A172 (cell line): ENCODE results near the gene FGD4. TPM values are rescaled to one million over a fixed set of nuclear protein-coding genes. Genes with fewer than 3 reads are reported as not detected.
A peak's percentile ranks its signal among the peaks of the same experiment; 100 is the strongest.

Source experiments
- DNase-seq: peaks from one replicate; pipeline ENCODE4 v3.0.0-alpha.2; 2015; ENCODE audit warnings: low spot score
- total RNA-seq: library from RNA; depleted of rRNA; stranded (reverse); fragments of >200 nt; shearing (Covaris generic); gene quantifications from 2 replicates; pipeline ENCODE4 v1.2.3, GENCODE V29; 2014; rRNA removed

The FGD4 gene
- total RNA-seq, result 0.69 and 2.3 TPM in 2 replicates

GRCh38 chr12:32399370-32400113 lies at the start of gene FGD4:
Gene FGD4 (plus strand): TSS chr12:32399558.
- peak; percentile 66 for DNase-seq

GRCh38 chr12:32353540-32353939 lies 45.8 kb upstream of the FGD4 start:
- DNase-seq, result no peak

GRCh38 chr12:32357601-32358249 lies 41.6 kb upstream of the FGD4 start:
- no peak for DNase-seq

GRCh38 chr12:32360956-32361355 lies 38.4 kb upstream of the FGD4 start:
- no peak for DNase-seq

- DNase-seq, result no peak
Observed at GRCh38 chr12:32362892-32363291, 36.5 kb upstream of the FGD4 start.

GRCh38 chr12:32365473-32366064 lies 33.8 kb upstream of the FGD4 start:
- peak; percentile 78 for DNase-seq

GRCh38 chr12:32366714-32367113 lies 32.6 kb upstream of the FGD4 start:
- DNase-seq, result no peak

GRCh38 chr12:32367381-32367780 lies 32.0 kb upstream of the FGD4 start:
- no peak for DNase-seq

- DNase-seq, result no peak
Observed at GRCh38 chr12:32369202-32369601, 30.2 kb upstream of the FGD4 start.

- peak; percentile 6 for DNase-seq
Observed at GRCh38 chr12:32377344-32378055, 21.9 kb upstream of the FGD4 start.

- DNase-seq, result no peak
Observed at GRCh38 chr12:32379213-32379612, 20.1 kb upstream of the FGD4 start.

GRCh38 chr12:32379667-32380066 lies 19.7 kb upstream of the FGD4 start:
- DNase-seq, result no peak

- no peak for DNase-seq
Observed at GRCh38 chr12:32382226-32382625, 17.1 kb upstream of the FGD4 start.

GRCh38 chr12:32390572-32391219 lies 8.7 kb upstream of the FGD4 start:
- no peak for DNase-seq

GRCh38 chr12:32395026-32395425 lies 4.3 kb upstream of the FGD4 start:
- no peak for DNase-seq

- DNase-seq, result no peak
Observed at GRCh38 chr12:32397696-32398095, 1.7 kb upstream of the FGD4 start.

- DNase-seq, result no peak
Observed at GRCh38 chr12:32398181-32398580, 1.2 kb upstream of the FGD4 start.

- no peak for DNase-seq
Observed at GRCh38 chr12:32398816-32399369, 465 bp upstream of the FGD4 start.

GRCh38 chr12:32400114-32400672 lies 835 bp downstream of the FGD4 start:
- no peak for DNase-seq

- DNase-seq, result no peak
Observed at GRCh38 chr12:32400866-32401265, 1.5 kb downstream of the FGD4 start.

- DNase-seq, result no peak
Observed at GRCh38 chr12:32402170-32402569, 2.8 kb downstream of the FGD4 start.
